Bronchial smooth muscle cell (primary cell): Measurements from ENCODE around the gene TFF3. TPM values are rescaled to one million over a fixed set of nuclear protein-coding genes. Genes with fewer than 3 reads are reported as not detected.

Experiments used
- total RNA-seq: library from RNA; depleted of rRNA; stranded (reverse); fragments of >200 nt; gene quantifications from 2 replicates; pipeline ENCODE4 v1.2.1, GENCODE V29; 2014

Gene TFF3, protein sequence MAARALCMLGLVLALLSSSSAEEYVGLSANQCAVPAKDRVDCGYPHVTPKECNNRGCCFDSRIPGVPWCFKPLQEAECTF
- 0.94 and 0.95 TPM in 2 replicates for total RNA-seq

DNA sequence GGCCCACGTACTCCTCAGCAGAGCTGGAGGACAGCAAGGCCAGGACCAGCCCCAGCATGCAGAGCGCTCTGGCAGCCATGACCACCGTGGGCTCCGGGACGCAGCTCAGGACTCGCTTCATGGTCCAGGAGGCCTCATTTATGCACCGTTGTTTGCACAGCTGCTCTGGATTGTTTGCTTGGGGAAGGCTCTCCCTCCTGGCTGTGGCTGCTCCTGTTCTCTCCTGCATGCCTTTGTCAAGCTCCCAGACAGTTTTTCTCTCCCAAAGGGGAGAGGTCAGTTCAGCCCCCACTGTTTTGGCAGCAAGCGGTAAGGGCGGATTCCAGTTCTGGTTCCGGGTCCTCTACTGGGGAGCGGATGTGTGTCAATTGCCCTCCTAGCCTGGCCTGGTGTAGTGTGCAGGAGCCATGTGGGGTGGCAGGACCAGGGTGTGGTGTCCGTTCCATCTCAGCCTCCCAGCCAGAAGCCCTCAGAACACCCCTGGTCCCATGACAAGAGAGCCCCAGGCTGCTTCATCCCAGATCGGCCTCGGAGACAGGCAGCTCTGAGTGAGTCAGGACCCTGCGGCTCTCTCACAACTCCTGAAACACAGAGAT lies at the start of gene TFF3:
TFF3 (minus strand) TSS at position 114 of the 596 bp plus-strand sequence; CDS start at position 79, 35 bp downstream.

DNA sequence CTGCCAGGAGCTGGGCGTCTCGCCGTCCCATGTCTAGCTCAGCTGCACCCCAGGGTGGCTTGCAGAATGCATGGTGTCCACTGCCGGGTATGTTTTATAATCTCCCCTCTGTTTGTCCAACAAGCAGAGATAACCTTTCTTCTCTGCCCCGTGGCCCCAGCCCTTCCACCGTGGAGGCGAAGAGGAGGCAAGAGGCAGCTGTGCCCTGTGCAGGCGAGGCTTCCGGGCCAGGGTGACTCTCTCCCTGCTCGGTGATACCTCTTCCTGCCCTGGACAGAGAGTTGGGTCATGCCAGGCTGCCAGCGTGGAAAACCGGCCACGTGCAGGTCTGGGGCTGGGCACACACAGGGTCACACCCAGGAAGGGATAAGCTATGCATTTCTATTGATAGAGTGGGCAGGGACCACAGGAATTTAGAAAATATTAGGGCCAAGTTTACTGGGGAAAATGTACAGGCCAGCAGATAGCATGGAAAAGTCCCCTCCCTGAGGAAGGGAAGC lies 35.8 kb upstream of the TFF3 start, which contains the start of gene TFF2:
TFF2 (minus strand) TSS at position 68 of the 500 bp plus-strand sequence; CDS start at position 31, 37 bp downstream.

Other genes with a start within 250 kb of the TFF3 start
- gene UMODL1, start 244.1 kb downstream of the TFF3 start, total RNA-seq, result not detected in 2 replicates
- 5.7 and 10.0 TPM in 2 replicates for gene ABCG1, start 96.3 kb downstream of the TFF3 start, total RNA-seq
- gene TFF2, start 35.6 kb upstream of the TFF3 start, total RNA-seq, result not detected in 2 replicates
- gene TFF1, start 51.1 kb upstream of the TFF3 start, total RNA-seq, result not detected in 2 replicates
- gene TMPRSS3, start 80.6 kb upstream of the TFF3 start, total RNA-seq, result not detected in 2 replicates
- not detected in 2 replicates for gene UBASH3A, start 88.5 kb upstream of the TFF3 start, total RNA-seq
- gene RSPH1, start 180.8 kb upstream of the TFF3 start, total RNA-seq, result under 0.01 and 0.09 TPM in 2 replicates
- 1.9 and 2.8 TPM in 2 replicates for gene SLC37A1, start 198.4 kb upstream of the TFF3 start, total RNA-seq